GM06990 (cell line): Measurements from ENCODE around the gene PRKCA.

ENCODE experiments used
- DNase-seq: peaks from one replicate; pipeline ENCODE4 v3.0.0-alpha.2; 2011; ENCODE audit not compliant: insufficient read length; ENCODE audit errors: extremely low read depth
- H3K27me3 ChIP-seq: replicated peaks from 2 replicates; pipeline ENCODE4 v1.6.0; 2011; ENCODE audit warnings: low read length; ENCODE audit not compliant: control insufficient read depth, insufficient read depth
- H3K36me3 ChIP-seq: 2 replicates; pipeline ENCODE4 v1.5.1; 2011; ENCODE audit warnings: low read length; ENCODE audit not compliant: control insufficient read depth, insufficient read depth
- H3K4me3 ChIP-seq: replicated peaks from 2 replicates; pipeline ENCODE4 v1.5.1; 2011; ENCODE audit warnings: low read depth, mild to moderate bottlenecking, control low read depth, low read length
- TF ChIP-seq, protein P1 (sequence below): IDR thresholded peaks from 2 replicates; pipeline ENCODE4 v1.5.1; 2011; ENCODE audit warnings: low read length, control low read depth, mild to moderate bottlenecking, inconsistent platforms; ENCODE audit not compliant: insufficient read depth, poor library complexity, severe bottlenecking

PRKCA gene

GRCh38 chr17:66855204-66855603 is 552.8 kb downstream of the PRKCA start:
- H3K27me3 ChIP-seq, result no peaks in the 10 kb centered on the region
- H3K4me3 ChIP-seq, result no peak overlapping the region
- no peak for DNase-seq
- TF ChIP-seq, protein P1, sequence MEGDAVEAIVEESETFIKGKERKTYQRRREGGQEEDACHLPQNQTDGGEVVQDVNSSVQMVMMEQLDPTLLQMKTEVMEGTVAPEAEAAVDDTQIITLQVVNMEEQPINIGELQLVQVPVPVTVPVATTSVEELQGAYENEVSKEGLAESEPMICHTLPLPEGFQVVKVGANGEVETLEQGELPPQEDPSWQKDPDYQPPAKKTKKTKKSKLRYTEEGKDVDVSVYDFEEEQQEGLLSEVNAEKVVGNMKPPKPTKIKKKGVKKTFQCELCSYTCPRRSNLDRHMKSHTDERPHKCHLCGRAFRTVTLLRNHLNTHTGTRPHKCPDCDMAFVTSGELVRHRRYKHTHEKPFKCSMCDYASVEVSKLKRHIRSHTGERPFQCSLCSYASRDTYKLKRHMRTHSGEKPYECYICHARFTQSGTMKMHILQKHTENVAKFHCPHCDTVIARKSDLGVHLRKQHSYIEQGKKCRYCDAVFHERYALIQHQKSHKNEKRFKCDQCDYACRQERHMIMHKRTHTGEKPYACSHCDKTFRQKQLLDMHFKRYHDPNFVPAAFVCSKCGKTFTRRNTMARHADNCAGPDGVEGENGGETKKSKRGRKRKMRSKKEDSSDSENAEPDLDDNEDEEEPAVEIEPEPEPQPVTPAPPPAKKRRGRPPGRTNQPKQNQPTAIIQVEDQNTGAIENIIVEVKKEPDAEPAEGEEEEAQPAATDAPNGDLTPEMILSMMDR, result peak; percentile 45
- no peaks in the 10 kb centered on the region for H3K36me3 ChIP-seq

GRCh38 chr17:66858226-66859083 is 556.0 kb downstream of the PRKCA start:
- Histone ChIP-seq H3K36me3 (no peaks in the 10 kb centered on the region), H3K4me3 (no peak overlapping the region), H3K27me3 (no peaks in the 10 kb centered on the region)
- TF ChIP-seq, protein P1, result no peak
- no peak for DNase-seq

- no peaks in the 10 kb centered on the region for H3K27me3 ChIP-seq
- TF ChIP-seq, protein P1, result no peak
- H3K36me3 ChIP-seq, result no peaks in the 10 kb centered on the region
- no peak overlapping the region for H3K4me3 ChIP-seq
- no peak for DNase-seq
Observed at GRCh38 chr17:66859353-66859752, 556.9 kb downstream of the PRKCA start.

- no peak for DNase-seq
- Histone ChIP-seq H3K4me3 (no peak overlapping the region), H3K36me3 (no peaks in the 10 kb centered on the region), H3K27me3 (no peaks in the 10 kb centered on the region)
- TF ChIP-seq, protein P1, result no peak
Observed at GRCh38 chr17:66860204-66860603, 557.8 kb downstream of the PRKCA start.
